ENCODE results near the gene METRN.

Gene METRN

GRCh38 chr16:703406-703805 lies 11.5 kb upstream of the METRN start:
- no peak for TF ChIP-seq ZNF8 (CRISPR knock-in tag; IDR thresholded peaks at IDR 0.05)
- no peak for TF ChIP-seq PATZ1 (CRISPR knock-in tag; IDR thresholded peaks at IDR 0.05; ENCODE audit: borderline replicate concordance)
- TF ChIP-seq BACH2 (CRISPR knock-in tag; IDR thresholded peaks at IDR 0.05; ENCODE audit: borderline replicate concordance): no peak
- no peak for TF ChIP-seq ARNTL (CRISPR knock-in tag; IDR thresholded peaks at IDR 0.05; ENCODE audit: borderline replicate concordance, low read depth)
- no peak for TF ChIP-seq SNAI2 (CRISPR knock-in tag; IDR thresholded peaks at IDR 0.05)
- TF ChIP-seq TOX (CRISPR knock-in tag; IDR thresholded peaks at IDR 0.05; ENCODE audit: borderline replicate concordance): no peak
- TF ChIP-seq TCF4 (CRISPR knock-in tag; IDR thresholded peaks at IDR 0.05; ENCODE audit: borderline replicate concordance): no peak
- no peak for TF ChIP-seq CREB5 (CRISPR knock-in tag; IDR thresholded peaks at IDR 0.05; ENCODE audit: low read depth)
- TF ChIP-seq ZFP30 (CRISPR knock-in tag; IDR thresholded peaks at IDR 0.05): no peak
- ATAC-seq: no peak

GRCh38 chr16:704047-704446 lies 10.9 kb upstream of the METRN start:
- TF ChIP-seq CSDC2 (CRISPR knock-in tag; IDR thresholded peaks at IDR 0.05): no peak
- no peak for TF ChIP-seq POU6F1 (CRISPR knock-in tag; IDR thresholded peaks at IDR 0.05; ENCODE audit: borderline replicate concordance, low read depth)
- TF ChIP-seq ZNF8 (CRISPR knock-in tag; IDR thresholded peaks at IDR 0.05): no peak
- no peak for TF ChIP-seq TCF4 (CRISPR knock-in tag; IDR thresholded peaks at IDR 0.05; ENCODE audit: borderline replicate concordance)
- TF ChIP-seq RARB (CRISPR knock-in tag; IDR thresholded peaks at IDR 0.05): no peak
- TF ChIP-seq PPARA (CRISPR knock-in tag; IDR thresholded peaks at IDR 0.05; ENCODE audit: borderline replicate concordance): no peak
- no peak for ATAC-seq

GRCh38 chr16:704552-705380 lies 10.2 kb upstream of the METRN start:
- ATAC-seq: peak; percentile 38
- TF ChIP-seq ZNF565 (CRISPR knock-in tag; conservative IDR thresholded peaks at IDR 0.05; ENCODE audit: low read depth): no peak

GRCh38 chr16:705431-706188 lies 9.3 kb upstream of the METRN start, which contains the start of gene FBXL16:
TSS of gene FBXL16 (minus strand) at chr16:705801. CDS start at chr16:697405, 8,396 bp downstream.
- TF ChIP-seq TCF4 (CRISPR knock-in tag; IDR thresholded peaks at IDR 0.05; ENCODE audit: borderline replicate concordance) (no peak), ZNF8 (CRISPR knock-in tag; IDR thresholded peaks at IDR 0.05) (no peak), RARB (CRISPR knock-in tag; IDR thresholded peaks at IDR 0.05) (no peak), ZC3H10 (CRISPR knock-in tag; IDR thresholded peaks at IDR 0.05) (no peak), CSDC2 (CRISPR knock-in tag; IDR thresholded peaks at IDR 0.05) (0 out of 2 replicates have a peak, but pooled peaks have one; percentile 33), SNAI2 (CRISPR knock-in tag; IDR thresholded peaks at IDR 0.05) (peak; percentile 31; the same call in 1 of the 2 replicates), POU6F1 (CRISPR knock-in tag; IDR thresholded peaks at IDR 0.05; ENCODE audit: borderline replicate concordance, low read depth) (no peak), PATZ1 (CRISPR knock-in tag; IDR thresholded peaks at IDR 0.05; ENCODE audit: borderline replicate concordance) (no peak), ISL1 (CRISPR knock-in tag; IDR thresholded peaks at IDR 0.05) (no peak), OSR1 (CRISPR knock-in tag; IDR thresholded peaks at IDR 0.05) (no peak), ZFP30 (CRISPR knock-in tag; IDR thresholded peaks at IDR 0.05) (no peak), CREB5 (CRISPR knock-in tag; IDR thresholded peaks at IDR 0.05; ENCODE audit: low read depth) (no peak), GLIS3 (CRISPR knock-in tag; IDR thresholded peaks at IDR 0.05) (no peak), ZNF565 (CRISPR knock-in tag; conservative IDR thresholded peaks at IDR 0.05; ENCODE audit: low read depth) (no peak), TSHZ2 (CRISPR knock-in tag; IDR thresholded peaks at IDR 0.05) (0 out of 2 replicates have a peak, but pooled peaks have one; percentile 41)
- no peak for ATAC-seq
